ENCODE data around the gene MAP6.
"Not testable (repeated sequence)": the region's sequence is repeated elsewhere in the genome, so short reads cannot be mapped to it uniquely, and the experiment has no call there.

Gene MAP6
- total RNA-seq, result 0 to 2.2 (median 0) reads per million in 17 experiments

- DNase-seq, result peak in 2 of 4 experiments; percentile 24
Observed at GRCh38 chr11:75668451-75669297, at the start of gene MAP6. Gene MAP6 (minus strand): TSS chr11:75669038. CDS start chr11:75668369, 669 bp downstream.

- DNase-seq, result no peak
Observed at GRCh38 chr11:75717608-75718418, 49.0 kb upstream of the MAP6 start, which contains the start of gene MOGAT2. Gene MOGAT2 (plus strand): TSS chr11:75717838. CDS start chr11:75717889, 51 bp downstream.

GRCh38 chr11:75716659-75717058 lies 47.8 kb upstream of the MAP6 start:
- DNase-seq, result no peak

- DNase-seq, result no peak
Observed at GRCh38 chr11:75715688-75716087, 46.9 kb upstream of the MAP6 start.

- DNase-seq, result no peak
Observed at GRCh38 chr11:75714211-75714610, 45.4 kb upstream of the MAP6 start.

- peak; percentile 78 to 88 (median 83) for DNase-seq
Observed at GRCh38 chr11:75706260-75706729, 37.5 kb upstream of the MAP6 start.

- DNase-seq, result no peak
Observed at GRCh38 chr11:75705541-75705940, 36.7 kb upstream of the MAP6 start.

GRCh38 chr11:75703695-75704237 lies 34.9 kb upstream of the MAP6 start:
- DNase-seq, result no peak

- DNase-seq, result no peak
Observed at GRCh38 chr11:75700940-75701339, 32.1 kb upstream of the MAP6 start.

GRCh38 chr11:75697906-75698581 lies 29.2 kb upstream of the MAP6 start:
- DNase-seq, result no peak

GRCh38 chr11:75691804-75692203 lies 23.0 kb upstream of the MAP6 start:
- no peak for DNase-seq

- peak; percentile 53 to 87 (median 69) for DNase-seq
Observed at GRCh38 chr11:75689863-75690609, 21.2 kb upstream of the MAP6 start.

GRCh38 chr11:75683856-75684255 lies 15.0 kb upstream of the MAP6 start:
- not testable (repeated sequence) for DNase-seq

- DNase-seq, result no peak
Observed at GRCh38 chr11:75679566-75679965, 10.7 kb upstream of the MAP6 start.

GRCh38 chr11:75678620-75679259 lies 9.9 kb upstream of the MAP6 start:
- DNase-seq, result no peak

GRCh38 chr11:75677909-75678308 lies 9.1 kb upstream of the MAP6 start:
- DNase-seq, result no peak

GRCh38 chr11:75677275-75677674 lies 8.4 kb upstream of the MAP6 start:
- no peak for DNase-seq

- DNase-seq, result peak in 3 of 4 experiments; percentile 18 to 26 (median 19)
Observed at GRCh38 chr11:75673977-75674582, 5.2 kb upstream of the MAP6 start.

- peak in 3 of 4 experiments; percentile 8 to 29 (median 22) for DNase-seq
Observed at GRCh38 chr11:75667831-75668450, 897 bp downstream of the MAP6 start.

GRCh38 chr11:75667255-75667830 lies 1.5 kb downstream of the MAP6 start:
- peak in 2 of 4 experiments; percentile 26 to 46 for DNase-seq

Data from suppressor macrophage (primary cell).